Activated B cell treated with CpG ODN at 0.5 μM for 24 hours (primary cell): ENCODE results near the gene NR2F6. TPM values are rescaled to one million over a fixed set of nuclear protein-coding genes. Genes with fewer than 3 reads are reported as not detected.
A peak's percentile ranks its signal among the peaks of the same experiment; 100 is the strongest.

Experiments
- ATAC-seq: fragments of 200-7000 bp; cut with Tn5 transposase; one replicate; pipeline ENCODE4 v1.10.0; 2021; ENCODE audit warnings: low read depth, mild to moderate bottlenecking, moderate library complexity
- CTCF ChIA-PET: fragments of 350-600 bp; sonication (Branson Sonifier 250); formaldehyde crosslinking; loops from one replicate; lab custom pipeline; 2021; ENCODE audit warnings: antibody characterized with exemption; lab: Charles Lee
- POLR2A ChIA-PET: fragments of 350-600 bp; sonication (Branson Sonifier 250); formaldehyde crosslinking; loops from one replicate; lab custom pipeline; 2021; ENCODE audit warnings: antibody characterized with exemption; lab: Charles Lee
- DNase-seq: peaks from one replicate; pipeline ENCODE4 v3.0.0; 2022
- H3K27ac Mint-ChIP-seq: one replicate; pipeline ENCODE4 v1.8.0; 2020; ENCODE audit warnings: mixed read lengths
- H3K27me3 Mint-ChIP-seq: one replicate; pipeline ENCODE4 v1.8.0; 2021; ENCODE audit warnings: mixed read lengths
- H3K36me3 Mint-ChIP-seq: one replicate; pipeline ENCODE4 v1.8.0; 2021; ENCODE audit warnings: low read depth, mixed read lengths
- H3K4me1 Mint-ChIP-seq: one replicate; pipeline ENCODE4 v1.8.0; 2021; ENCODE audit warnings: mixed read lengths
- H3K4me3 Mint-ChIP-seq: one replicate; pipeline ENCODE4 v1.8.0; 2020; ENCODE audit warnings: mild to moderate bottlenecking, mixed read lengths
- H3K9me3 Mint-ChIP-seq: one replicate; pipeline ENCODE4 v1.8.0; 2020; ENCODE audit warnings: mixed read lengths
- intact Hi-C: fragments of 100-400 bp; cut with micrococcal nuclease; formaldehyde crosslinking; loops from one replicate; pipeline ENCODE4 v1.15.1; 2024
- total RNA-seq: library from RNA; stranded (reverse); gene quantifications from 2 replicates; pipeline ENCODE4 v1.2.3, GENCODE V29; 2022
- TF ChIP-seq, protein P1 (sequence below): fragments of 200-600 bp; IDR thresholded peaks from one replicate; pipeline ENCODE4 v1.8.0; 2022; ENCODE audit warnings: antibody characterized with exemption, mild to moderate bottlenecking

Gene NR2F6
- total RNA-seq, 1 donor from 2014 or later: 4.3 TPM

DNA sequence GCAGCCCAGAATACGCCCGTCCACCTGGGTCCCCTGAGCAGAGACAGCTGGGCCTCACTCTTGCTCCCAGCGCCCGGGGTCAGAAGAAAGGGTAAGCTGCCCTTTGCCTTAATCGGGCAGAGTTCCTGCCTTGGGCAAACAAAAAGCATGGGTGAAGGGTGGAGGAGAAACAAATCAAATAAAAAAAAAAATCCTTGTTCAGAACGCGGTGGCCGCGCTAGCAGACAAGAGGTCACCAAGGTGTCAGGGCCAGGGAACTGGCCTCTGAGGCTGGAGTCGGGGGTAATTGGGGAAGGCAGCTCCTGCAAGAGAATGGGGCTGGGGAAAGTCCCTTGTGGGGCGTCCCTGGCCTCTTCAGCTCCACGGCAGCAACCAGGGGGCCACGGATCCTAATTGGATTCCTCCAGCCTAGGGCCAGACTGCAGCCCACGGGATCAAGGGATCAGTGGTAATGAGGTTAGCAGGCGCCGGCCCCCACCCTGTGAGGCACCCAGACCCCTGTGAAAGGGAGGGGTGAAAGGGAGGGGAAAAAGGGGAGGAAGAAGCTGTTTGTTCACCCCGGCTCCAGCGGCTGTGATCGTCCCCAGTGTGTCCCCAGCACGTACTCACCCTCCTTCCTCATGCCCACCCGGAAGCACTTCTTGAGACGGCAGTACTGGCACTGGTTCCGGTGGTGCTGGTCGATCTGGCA, 5.5 kb downstream of the NR2F6 start:
- Mint-ChIP-seq H3K9me3 (no peaks in the 10 kb centered on the region), H3K4me3 (no peak overlapping the region), H3K36me3 (no peaks in the 10 kb centered on the region), H3K27ac (no peak overlapping the region), H3K4me1 (peaks cover 15% of the 10 kb centered on the region), H3K27me3 (no peaks in the 10 kb centered on the region)
- ATAC-seq: no peak
- TF ChIP-seq, protein P1, sequence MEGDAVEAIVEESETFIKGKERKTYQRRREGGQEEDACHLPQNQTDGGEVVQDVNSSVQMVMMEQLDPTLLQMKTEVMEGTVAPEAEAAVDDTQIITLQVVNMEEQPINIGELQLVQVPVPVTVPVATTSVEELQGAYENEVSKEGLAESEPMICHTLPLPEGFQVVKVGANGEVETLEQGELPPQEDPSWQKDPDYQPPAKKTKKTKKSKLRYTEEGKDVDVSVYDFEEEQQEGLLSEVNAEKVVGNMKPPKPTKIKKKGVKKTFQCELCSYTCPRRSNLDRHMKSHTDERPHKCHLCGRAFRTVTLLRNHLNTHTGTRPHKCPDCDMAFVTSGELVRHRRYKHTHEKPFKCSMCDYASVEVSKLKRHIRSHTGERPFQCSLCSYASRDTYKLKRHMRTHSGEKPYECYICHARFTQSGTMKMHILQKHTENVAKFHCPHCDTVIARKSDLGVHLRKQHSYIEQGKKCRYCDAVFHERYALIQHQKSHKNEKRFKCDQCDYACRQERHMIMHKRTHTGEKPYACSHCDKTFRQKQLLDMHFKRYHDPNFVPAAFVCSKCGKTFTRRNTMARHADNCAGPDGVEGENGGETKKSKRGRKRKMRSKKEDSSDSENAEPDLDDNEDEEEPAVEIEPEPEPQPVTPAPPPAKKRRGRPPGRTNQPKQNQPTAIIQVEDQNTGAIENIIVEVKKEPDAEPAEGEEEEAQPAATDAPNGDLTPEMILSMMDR: no peak
- DNase-seq: no peak
- POLR2A ChIA-PET: interaction anchor here (0.5 kb wide), 1 partner anchor 24 kb away, joined by 4 read pairs; no protein-coding TSS in a partner anchor
- CTCF ChIA-PET: no interaction called here
- intact Hi-C loops: no loop called here

GRCh38 chr19:17237747-17238706, 7.7 kb downstream of the NR2F6 start:
- intact Hi-C loops: no loop called here
- TF ChIP-seq, protein P1: no peak
- Mint-ChIP-seq H3K36me3 (no peaks in the 10 kb centered on the region), H3K9me3 (no peaks in the 10 kb centered on the region), H3K27me3 (no peaks in the 10 kb centered on the region), H3K4me1 (peaks cover 17% of the 10 kb centered on the region), H3K4me3 (peak overlapping the region; percentile 21), H3K27ac (no peak overlapping the region)
- ChIA-PET CTCF (interaction anchor here (1.1 to 2.7 kb wide), 2 partner anchors 22 to 29 kb away, joined by 3 to 10 read pairs; no protein-coding TSS in a partner anchor), POLR2A (interaction anchor here (0.5 to 4.2 kb wide), 3 partner anchors 23 to 24 kb away, joined by 4 to 25 read pairs (median 4); partner anchors contain the start of gene USE1)
- DNase-seq (no peak), ATAC-seq (no peak)

DNA sequence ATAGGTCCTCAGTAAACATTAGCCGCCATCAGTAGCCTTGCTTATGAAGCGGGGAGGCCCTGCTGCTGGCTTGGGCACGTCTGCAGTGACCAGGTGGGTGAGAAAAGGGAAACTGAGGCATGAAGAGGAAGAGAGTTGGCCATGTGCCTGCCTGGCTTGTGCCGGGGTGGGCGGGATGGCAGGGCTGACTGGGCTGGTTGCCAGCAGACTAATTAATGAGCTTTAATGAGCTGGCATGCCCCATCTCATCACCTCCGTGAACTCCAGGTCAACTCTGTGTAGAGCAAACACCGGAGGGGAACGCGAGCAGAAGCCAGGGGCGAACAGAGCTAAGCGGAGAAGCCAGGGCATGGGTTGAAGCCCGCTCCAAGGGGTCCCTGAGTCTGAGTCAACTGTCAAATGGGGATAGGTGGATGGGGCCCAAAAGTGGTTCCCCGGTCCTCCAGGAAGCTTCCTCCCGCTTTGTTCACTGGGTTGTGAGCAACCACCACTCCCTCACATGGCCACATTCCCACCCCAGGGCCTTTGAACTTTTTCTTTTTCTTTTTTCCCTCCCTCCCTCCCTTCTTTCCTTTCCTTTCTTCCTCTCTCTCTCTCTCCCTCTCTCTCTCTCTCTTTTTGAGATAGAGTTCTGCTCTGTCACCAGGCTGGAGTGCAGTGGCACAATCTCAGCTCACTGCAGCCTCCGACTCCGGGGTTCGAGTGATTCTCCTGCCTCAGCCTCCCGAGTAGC, 8.7 kb downstream of the NR2F6 start:
- Mint-ChIP-seq H3K4me1 (peaks cover 9% of the 10 kb centered on the region), H3K4me3 (no peak overlapping the region), H3K27me3 (no peaks in the 10 kb centered on the region), H3K9me3 (no peaks in the 10 kb centered on the region), H3K36me3 (peaks cover 4% of the 10 kb centered on the region), H3K27ac (no peak overlapping the region)
- ChIA-PET CTCF (interaction anchor here (1.1 to 2.7 kb wide), 3 partner anchors 23 to 185 kb away, joined by 3 to 10 read pairs (median 5); no protein-coding TSS in a partner anchor), POLR2A (interaction anchor here (0.6 to 4.2 kb wide), 3 partner anchors 22 to 611 kb away, joined by 3 to 25 read pairs (median 4); partner anchors contain the start of gene USE1)
- TF ChIP-seq, protein P1: no peak
- intact Hi-C loops: no loop called here
- no peak for DNase-seq
- no peak for ATAC-seq

GRCh38 chr19:17235971-17236777, 9.5 kb downstream of the NR2F6 start:
- Mint-ChIP-seq H3K4me1 (peaks cover 9% of the 10 kb centered on the region), H3K4me3 (peak overlapping the region; percentile 15), H3K27me3 (no peaks in the 10 kb centered on the region), H3K27ac (no peak overlapping the region), H3K9me3 (no peaks in the 10 kb centered on the region), H3K36me3 (peaks cover 7% of the 10 kb centered on the region)
- ChIA-PET CTCF (interaction anchor here (0.6 to 2.7 kb wide), 21 partner anchors 8 to 463 kb away, joined by 3 to 10 read pairs (median 4); partner anchors contain the start of genes ANKLE1, BABAM1, HAUS8 and MYO9B), POLR2A (interaction anchor here (0.6 to 4.2 kb wide), 11 partner anchors 9 to 612 kb away, joined by 3 to 25 read pairs (median 4); partner anchors contain the start of genes NR2F6, OCEL1 and USE1)
- intact Hi-C loops: loop anchor here (1.0 to 2.0 kb wide), 8 partner anchors 10 to 169 kb away; partner anchors contain the start of genes BABAM1, HAUS8, MYO9B and OCEL1
- TF ChIP-seq, protein P1: no peak
- ATAC-seq: peak; percentile 25
- DNase-seq: no peak
